H4 (cell line): ENCODE measurements around the gene TOMM6. TPM values are rescaled to one million over a fixed set of nuclear protein-coding genes. Genes with fewer than 3 reads are reported as not detected.

Experiments used
- DNase-seq: peaks from one replicate; pipeline ENCODE4 v3.0.0-alpha.2; 2015; ENCODE audit warnings: low spot score
- total RNA-seq: library from RNA; depleted of rRNA; stranded (reverse); fragments of >200 nt; shearing (Covaris generic); gene quantifications from 2 replicates; pipeline ENCODE4 v1.2.3, GENCODE V29; 2014; rRNA removed

Gene TOMM6
- total RNA-seq: 222 and 348 TPM in 2 replicates

GRCh38 chr6:41787219-41787917 lies at the start of gene TOMM6:
TSS of gene TOMM6 (plus strand) at chr6:41787694. CDS start at chr6:41787698, 4 bp downstream.
- DNase-seq: peak; percentile 94

- no peak for DNase-seq
Measured at GRCh38 chr6:41739041-41739440, 48.5 kb upstream of the TOMM6 start.

GRCh38 chr6:41740366-41741162 lies 46.9 kb upstream of the TOMM6 start:
- DNase-seq: no peak

GRCh38 chr6:41741625-41742490 lies 45.6 kb upstream of the TOMM6 start:
- DNase-seq: no peak

- no peak for DNase-seq
Measured at GRCh38 chr6:41743406-41744235, 43.9 kb upstream of the TOMM6 start.

GRCh38 chr6:41744236-41744787 lies 43.2 kb upstream of the TOMM6 start:
- no peak for DNase-seq

- no peak for DNase-seq
Measured at GRCh38 chr6:41746107-41746506, 41.4 kb upstream of the TOMM6 start.

- no peak for DNase-seq
Measured at GRCh38 chr6:41747256-41748101, 40.0 kb upstream of the TOMM6 start, which contains the start of gene PGC. TSS of gene PGC (minus strand) at chr6:41747397. CDS start at chr6:41747334, 63 bp downstream.

- DNase-seq: no peak
Measured at GRCh38 chr6:41748102-41748477, 39.4 kb upstream of the TOMM6 start.

- DNase-seq: no peak
Measured at GRCh38 chr6:41748542-41748941, 39.0 kb upstream of the TOMM6 start.

GRCh38 chr6:41750374-41750773 lies 37.1 kb upstream of the TOMM6 start:
- no peak for DNase-seq

- no peak for DNase-seq
Measured at GRCh38 chr6:41755895-41756294, 31.6 kb upstream of the TOMM6 start.

- DNase-seq: no peak
Measured at GRCh38 chr6:41756354-41756753, 31.1 kb upstream of the TOMM6 start.

GRCh38 chr6:41757271-41757670 lies 30.2 kb upstream of the TOMM6 start:
- no peak for DNase-seq

GRCh38 chr6:41757931-41758640 lies 29.4 kb upstream of the TOMM6 start:
- no peak for DNase-seq

GRCh38 chr6:41758641-41759035 lies 28.9 kb upstream of the TOMM6 start:
- DNase-seq: no peak

GRCh38 chr6:41759106-41759904 lies 28.2 kb upstream of the TOMM6 start:
- no peak for DNase-seq

- DNase-seq: no peak
Measured at GRCh38 chr6:41759905-41760579, 27.5 kb upstream of the TOMM6 start.
